ENCODE results near the gene CERS6. TPM values are rescaled to one million over a fixed set of nuclear protein-coding genes. Genes with fewer than 3 reads are reported as not detected.

The CERS6 gene
- total and polyA plus RNA-seq, 4 donors = 26.6 to 81.0 (median 41.5) TPM

GRCh38 chr2:168732100-168732499 is 276.0 kb downstream of the CERS6 start:
- Histone ChIP-seq H3K27ac (ENCODE audit: low read depth, low read length) (no peak overlapping the region), H3K4me1 (ENCODE audit: control insufficient read depth, insufficient read depth, low read length) (no peaks in the 10 kb centered on the region), H3K36me3 (ENCODE audit: control insufficient read depth, insufficient read depth, low read length) (no peaks in the 10 kb centered on the region), H3K9me3 (ENCODE audit: control insufficient read depth, insufficient read depth, low read length) (no peaks in the 10 kb centered on the region), H3K4me3 (ENCODE audit: low read depth, low read length) (no peak overlapping the region), H3K27me3 (ENCODE audit: control insufficient read depth, insufficient read depth, low read length) (no peaks in the 10 kb centered on the region)
- WGBS (ENCODE audit: insufficient coverage) = 50% methylated on average over 1 of the region's 2 CpGs
- no peak for DNase-seq (ENCODE audit: low read depth in 4 of 6, low spot score in 6 of 6)

GRCh38 chr2:168732506-168732905 is 276.4 kb downstream of the CERS6 start:
- Histone ChIP-seq H3K27me3 (ENCODE audit: control insufficient read depth, insufficient read depth, low read length) (no peaks in the 10 kb centered on the region), H3K27ac (ENCODE audit: low read depth, low read length) (no peak overlapping the region), H3K9me3 (ENCODE audit: control insufficient read depth, insufficient read depth, low read length) (no peaks in the 10 kb centered on the region), H3K36me3 (ENCODE audit: control insufficient read depth, insufficient read depth, low read length) (no peaks in the 10 kb centered on the region), H3K4me1 (ENCODE audit: control insufficient read depth, insufficient read depth, low read length) (no peaks in the 10 kb centered on the region), H3K4me3 (ENCODE audit: low read depth, low read length) (no peak overlapping the region)
- no peak for DNase-seq (ENCODE audit: low read depth in 4 of 6, low spot score in 6 of 6)

- H3K27ac ChIP-seq (ENCODE audit: low read depth, low read length) = no peak overlapping the region
- no peaks in the 10 kb centered on the region for H3K9me3 ChIP-seq (ENCODE audit: control insufficient read depth, insufficient read depth, low read length)
- no peaks in the 10 kb centered on the region for H3K27me3 ChIP-seq (ENCODE audit: control insufficient read depth, insufficient read depth, low read length)
- 83% methylated on average over 1 of the region's 6 CpGs for WGBS (ENCODE audit: insufficient coverage)
- H3K4me3 ChIP-seq (ENCODE audit: low read depth, low read length) = no peak overlapping the region
- H3K4me1 ChIP-seq (ENCODE audit: control insufficient read depth, insufficient read depth, low read length) = no peaks in the 10 kb centered on the region
- no peaks in the 10 kb centered on the region for H3K36me3 ChIP-seq (ENCODE audit: control insufficient read depth, insufficient read depth, low read length)
- no peak for DNase-seq (ENCODE audit: low read depth in 4 of 6, low spot score in 6 of 6)
Observed at GRCh38 chr2:168734199-168734760, 278.2 kb downstream of the CERS6 start.

GRCh38 chr2:168736649-168737445 is 280.8 kb downstream of the CERS6 start:
- H3K4me3 ChIP-seq (ENCODE audit: low read depth, low read length) = no peak overlapping the region
- H3K4me1 ChIP-seq (ENCODE audit: control insufficient read depth, insufficient read depth, low read length) = no peaks in the 10 kb centered on the region
- no peaks in the 10 kb centered on the region for H3K36me3 ChIP-seq (ENCODE audit: control insufficient read depth, insufficient read depth, low read length)
- 92% methylated on average over 2 of the region's 12 CpGs for WGBS (ENCODE audit: insufficient coverage)
- no peaks in the 10 kb centered on the region for H3K27me3 ChIP-seq (ENCODE audit: control insufficient read depth, insufficient read depth, low read length)
- DNase-seq (ENCODE audit: low read depth in 4 of 6, low spot score in 6 of 6) = peak in 2 of 6 donors; percentile 27 to 64
- no peak overlapping the region for H3K27ac ChIP-seq (ENCODE audit: low read depth, low read length)
- no peaks in the 10 kb centered on the region for H3K9me3 ChIP-seq (ENCODE audit: control insufficient read depth, insufficient read depth, low read length)

GRCh38 chr2:168738062-168738461 is 282.0 kb downstream of the CERS6 start:
- Histone ChIP-seq H3K36me3 (ENCODE audit: control insufficient read depth, insufficient read depth, low read length) (no peaks in the 10 kb centered on the region), H3K27ac (ENCODE audit: low read depth, low read length) (no peak overlapping the region), H3K27me3 (ENCODE audit: control insufficient read depth, insufficient read depth, low read length) (no peaks in the 10 kb centered on the region), H3K4me1 (ENCODE audit: control insufficient read depth, insufficient read depth, low read length) (no peaks in the 10 kb centered on the region), H3K9me3 (ENCODE audit: control insufficient read depth, insufficient read depth, low read length) (no peaks in the 10 kb centered on the region), H3K4me3 (ENCODE audit: low read depth, low read length) (no peak overlapping the region)
- DNase-seq (ENCODE audit: low read depth in 4 of 6, low spot score in 6 of 6) = peak in 1 of 6 donors; percentile 38
- WGBS (ENCODE audit: insufficient coverage) = 100% methylated on average over 1 of the region's 1 CpG

GRCh38 chr2:168740360-168740759 is 284.3 kb downstream of the CERS6 start:
- WGBS (ENCODE audit: insufficient coverage) = no CpG with 5 or more reads among the region's 3 CpGs
- Histone ChIP-seq H3K4me1 (ENCODE audit: control insufficient read depth, insufficient read depth, low read length) (no peaks in the 10 kb centered on the region), H3K27ac (ENCODE audit: low read depth, low read length) (no peak overlapping the region), H3K4me3 (ENCODE audit: low read depth, low read length) (no peak overlapping the region), H3K27me3 (ENCODE audit: control insufficient read depth, insufficient read depth, low read length) (no peaks in the 10 kb centered on the region), H3K36me3 (ENCODE audit: control insufficient read depth, insufficient read depth, low read length) (no peaks in the 10 kb centered on the region), H3K9me3 (ENCODE audit: control insufficient read depth, insufficient read depth, low read length) (no peaks in the 10 kb centered on the region)
- no peak for DNase-seq (ENCODE audit: low read depth in 4 of 6, low spot score in 6 of 6)

- Histone ChIP-seq H3K9me3 (ENCODE audit: control insufficient read depth, insufficient read depth, low read length) (no peaks in the 10 kb centered on the region), H3K36me3 (ENCODE audit: control insufficient read depth, insufficient read depth, low read length) (no peaks in the 10 kb centered on the region), H3K27me3 (ENCODE audit: control insufficient read depth, insufficient read depth, low read length) (no peaks in the 10 kb centered on the region), H3K27ac (ENCODE audit: low read depth, low read length) (no peak overlapping the region), H3K4me1 (ENCODE audit: control insufficient read depth, insufficient read depth, low read length) (no peaks in the 10 kb centered on the region), H3K4me3 (ENCODE audit: low read depth, low read length) (no peak overlapping the region)
- WGBS (ENCODE audit: insufficient coverage) = no CpG with 5 or more reads among the region's 3 CpGs
- no peak for DNase-seq (ENCODE audit: low read depth in 4 of 6, low spot score in 6 of 6)
Observed at GRCh38 chr2:168740788-168741187, 284.7 kb downstream of the CERS6 start.

GRCh38 chr2:168742258-168742932 is 286.3 kb downstream of the CERS6 start:
- no peak overlapping the region for H3K27ac ChIP-seq (ENCODE audit: low read depth, low read length)
- H3K27me3 ChIP-seq (ENCODE audit: control insufficient read depth, insufficient read depth, low read length) = no peaks in the 10 kb centered on the region
- WGBS (ENCODE audit: insufficient coverage) = 70% methylated on average over 2 of the region's 4 CpGs
- DNase-seq (ENCODE audit: low read depth in 4 of 6, low spot score in 6 of 6) = no peak
- no peaks in the 10 kb centered on the region for H3K4me1 ChIP-seq (ENCODE audit: control insufficient read depth, insufficient read depth, low read length)
- H3K36me3 ChIP-seq (ENCODE audit: control insufficient read depth, insufficient read depth, low read length) = no peaks in the 10 kb centered on the region
- no peaks in the 10 kb centered on the region for H3K9me3 ChIP-seq (ENCODE audit: control insufficient read depth, insufficient read depth, low read length)
- H3K4me3 ChIP-seq (ENCODE audit: low read depth, low read length) = no peak overlapping the region

- H3K4me1 ChIP-seq (ENCODE audit: control insufficient read depth, insufficient read depth, low read length) = peaks cover 2% of the 10 kb centered on the region
- no CpG with 5 or more reads among the region's 2 CpGs for WGBS (ENCODE audit: insufficient coverage)
- no peak for DNase-seq (ENCODE audit: low read depth in 4 of 6, low spot score in 6 of 6)
- no peak overlapping the region for H3K27ac ChIP-seq (ENCODE audit: low read depth, low read length)
- no peaks in the 10 kb centered on the region for H3K9me3 ChIP-seq (ENCODE audit: control insufficient read depth, insufficient read depth, low read length)
- no peaks in the 10 kb centered on the region for H3K36me3 ChIP-seq (ENCODE audit: control insufficient read depth, insufficient read depth, low read length)
- H3K27me3 ChIP-seq (ENCODE audit: control insufficient read depth, insufficient read depth, low read length) = no peaks in the 10 kb centered on the region
- H3K4me3 ChIP-seq (ENCODE audit: low read depth, low read length) = no peak overlapping the region
Observed at GRCh38 chr2:168744844-168745243, 288.8 kb downstream of the CERS6 start.

Data from spinal cord (tissue), 10 donors.